GM21515 (cell line): Measurements from ENCODE around the gene ASTN1.

Experiments
- ATAC-seq: cut with Tn5 transposase; IDR thresholded peaks from one replicate; pipeline ENCODE4 v1.9.1; 2021; ENCODE audit not compliant: unreplicated experiment

The ASTN1 gene

DNA sequence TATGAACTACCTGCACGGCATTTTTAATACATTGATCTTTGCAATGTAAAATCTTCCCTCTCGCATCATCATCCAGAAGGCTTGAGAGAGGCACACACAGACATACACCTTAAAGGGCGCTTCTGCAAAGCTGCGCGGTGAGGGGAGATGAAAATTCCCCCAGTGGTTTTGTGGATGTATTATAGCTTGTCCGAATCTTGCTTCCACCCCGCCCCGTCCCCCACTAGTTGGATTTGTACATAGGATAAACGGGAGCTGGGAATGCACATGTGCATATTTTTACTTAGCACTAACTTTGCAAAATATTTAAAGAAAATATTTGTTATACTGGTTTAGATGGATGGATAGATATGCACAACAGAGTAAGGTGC lies 542 bp upstream of the ASTN1 start:
- no peak for ATAC-seq

GRCh38 chr1:177163844-177164379 lies 600 bp downstream of the ASTN1 start:
- no peak for ATAC-seq

DNA sequence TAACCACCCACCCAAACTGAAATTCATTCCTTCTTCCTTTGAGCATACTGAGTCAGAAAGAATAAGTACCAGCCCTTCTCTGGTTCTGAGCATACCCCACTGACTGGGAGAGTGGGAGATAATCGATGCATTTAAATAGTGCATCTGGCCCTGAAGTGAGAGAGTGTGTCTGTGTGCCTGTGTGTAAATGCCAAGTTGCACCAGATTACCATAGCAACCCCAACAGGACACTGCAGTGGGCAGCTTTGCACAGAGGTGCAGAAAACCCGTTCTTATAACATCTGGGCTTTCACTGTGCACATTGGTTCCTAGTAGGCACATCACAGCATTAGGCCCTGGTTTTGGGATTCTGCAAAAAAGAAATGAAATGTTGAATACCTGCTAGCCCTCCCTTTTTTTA lies 2.3 kb downstream of the ASTN1 start:
- ATAC-seq = no peak

- no peak for ATAC-seq
These were observed 18.0 kb downstream of the ASTN1 start for GRCh38 chr1:177146499-177146898.

- ATAC-seq = no peak
These were observed 19.1 kb downstream of the ASTN1 start for GRCh38 chr1:177145106-177146070.

DNA sequence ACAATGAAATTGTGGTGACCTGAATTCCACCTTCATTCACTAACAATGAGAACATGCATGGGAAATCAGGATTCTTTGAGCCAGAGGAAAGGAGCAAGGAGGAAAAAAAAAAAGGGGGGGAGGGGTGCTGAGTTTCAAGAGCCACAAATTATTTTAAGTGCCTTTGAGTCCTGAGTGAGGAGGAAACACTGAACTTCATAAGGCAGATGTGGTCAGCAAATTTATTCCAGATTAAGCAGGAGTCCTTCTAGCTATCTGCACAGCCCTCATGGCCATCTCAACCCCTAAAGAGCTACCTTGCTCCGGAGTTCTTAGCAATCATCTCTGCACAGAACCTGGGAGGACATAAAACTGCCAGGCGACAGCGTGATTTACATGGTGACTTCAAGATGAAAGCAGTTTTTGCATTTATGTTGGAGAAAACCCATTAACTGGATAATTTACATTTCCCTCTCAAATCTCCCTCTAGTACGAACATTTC lies 21.7 kb downstream of the ASTN1 start:
- no peak for ATAC-seq

GRCh38 chr1:177142010-177142409 lies 22.5 kb downstream of the ASTN1 start:
- no peak for ATAC-seq

- ATAC-seq = no peak
These were observed 26.2 kb downstream of the ASTN1 start for GRCh38 chr1:177138347-177138746.

DNA sequence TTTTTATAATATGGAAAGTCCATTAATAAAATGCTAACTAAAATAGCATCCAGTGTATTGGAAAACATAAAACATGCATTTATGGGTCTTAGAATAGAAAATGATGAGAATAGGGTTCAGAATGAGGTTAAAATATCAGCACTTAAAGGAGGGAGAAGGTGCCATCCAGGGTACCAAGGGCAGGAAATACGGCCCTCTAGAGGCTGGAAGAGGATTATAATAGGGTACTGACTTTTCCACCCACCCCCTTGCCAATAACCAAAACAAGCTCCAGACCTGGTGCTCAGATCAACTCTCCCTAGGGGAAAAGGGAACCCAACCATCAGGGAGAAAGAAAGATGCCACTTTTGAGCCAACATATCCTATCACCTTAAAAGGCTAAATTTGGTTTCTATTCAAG lies 26.7 kb downstream of the ASTN1 start:
- no peak for ATAC-seq

GRCh38 chr1:177135250-177135649 lies 29.3 kb downstream of the ASTN1 start:
- no peak for ATAC-seq

DNA sequence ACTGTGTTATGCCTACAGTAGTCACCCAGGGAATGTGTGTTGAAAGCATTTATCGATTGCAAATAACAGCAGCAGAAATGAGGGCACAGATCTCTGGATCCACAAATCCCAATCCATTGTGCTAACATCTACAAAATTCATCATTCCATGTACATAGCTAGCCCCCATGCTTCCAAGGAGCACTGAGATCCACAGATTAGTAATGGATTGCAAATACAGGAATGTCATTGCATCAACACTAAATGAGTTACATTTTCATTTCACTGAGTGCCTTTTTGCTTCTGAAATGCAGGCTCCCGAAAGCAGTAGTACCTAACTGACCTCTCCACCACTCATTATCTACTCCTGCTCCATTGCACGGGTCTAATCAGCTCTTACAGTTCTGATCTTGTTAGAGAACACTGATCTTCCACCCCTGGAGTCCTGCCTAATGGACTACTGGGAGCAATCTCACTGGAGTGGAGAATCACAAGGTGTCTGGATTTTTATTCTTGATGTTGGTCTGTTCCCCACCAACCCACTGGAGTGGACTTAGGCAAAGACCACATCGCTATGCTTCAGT lies 30.5 kb downstream of the ASTN1 start:
- ATAC-seq = no peak

- ATAC-seq = no peak
These were observed 32.4 kb downstream of the ASTN1 start for GRCh38 chr1:177132141-177132540.

- ATAC-seq = no peak
These were observed 32.8 kb downstream of the ASTN1 start for GRCh38 chr1:177131723-177132122.

- ATAC-seq = no peak
These were observed 34.0 kb downstream of the ASTN1 start for GRCh38 chr1:177130451-177130945.

GRCh38 chr1:177128665-177129281 lies 35.7 kb downstream of the ASTN1 start:
- no peak for ATAC-seq

DNA sequence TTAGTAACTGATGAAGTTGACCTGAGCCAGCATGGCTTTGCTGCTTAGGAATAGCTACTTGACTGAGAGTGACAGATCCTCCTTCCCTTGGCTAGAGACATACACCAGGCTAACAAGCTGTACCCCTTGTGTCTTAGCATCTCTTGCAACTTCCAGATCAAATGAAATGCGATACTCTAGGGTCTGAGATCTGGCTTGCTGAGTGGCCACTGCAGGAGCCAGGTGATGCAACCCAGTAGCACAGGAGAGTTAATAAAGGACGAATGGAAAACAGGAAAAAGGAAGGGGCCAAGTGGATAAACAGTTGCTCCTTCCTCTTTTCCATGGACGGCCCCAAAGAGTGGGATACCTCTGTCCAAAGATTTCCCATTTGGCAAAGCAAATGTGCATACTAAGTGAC lies 38.2 kb downstream of the ASTN1 start:
- no peak for ATAC-seq

DNA sequence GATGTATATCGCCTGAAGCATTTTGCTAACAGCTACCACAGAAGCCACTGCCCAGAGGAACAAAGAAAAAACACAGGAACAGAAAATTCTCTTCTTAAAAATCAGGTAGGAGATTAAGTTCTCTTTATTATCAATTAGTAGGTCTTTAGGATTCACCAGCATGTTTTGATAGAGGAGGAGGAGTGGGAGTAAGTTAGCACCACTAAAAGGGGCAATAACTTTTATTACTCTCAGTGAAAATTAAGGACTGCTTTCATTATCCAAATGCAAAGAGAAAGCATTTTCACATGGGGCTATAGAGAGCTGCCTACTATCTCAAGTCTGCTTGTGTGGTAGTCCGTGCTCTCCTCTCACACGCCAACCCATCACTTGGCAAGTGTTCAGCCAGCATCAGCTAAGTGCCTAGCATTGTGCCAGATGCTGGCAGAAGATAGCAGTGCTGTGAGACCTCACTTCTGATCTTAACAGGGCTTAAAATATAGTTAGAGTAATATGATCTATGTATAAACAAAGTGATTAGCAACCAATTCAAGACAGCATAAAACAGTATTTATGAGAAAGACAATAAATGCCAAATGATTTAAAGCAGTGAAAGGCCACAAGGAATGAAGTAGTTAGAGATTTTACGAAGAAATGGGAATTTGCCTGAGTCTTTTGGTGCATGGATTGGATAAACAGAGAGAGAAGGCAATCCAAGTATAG lies 39.8 kb downstream of the ASTN1 start:
- no peak for ATAC-seq

DNA sequence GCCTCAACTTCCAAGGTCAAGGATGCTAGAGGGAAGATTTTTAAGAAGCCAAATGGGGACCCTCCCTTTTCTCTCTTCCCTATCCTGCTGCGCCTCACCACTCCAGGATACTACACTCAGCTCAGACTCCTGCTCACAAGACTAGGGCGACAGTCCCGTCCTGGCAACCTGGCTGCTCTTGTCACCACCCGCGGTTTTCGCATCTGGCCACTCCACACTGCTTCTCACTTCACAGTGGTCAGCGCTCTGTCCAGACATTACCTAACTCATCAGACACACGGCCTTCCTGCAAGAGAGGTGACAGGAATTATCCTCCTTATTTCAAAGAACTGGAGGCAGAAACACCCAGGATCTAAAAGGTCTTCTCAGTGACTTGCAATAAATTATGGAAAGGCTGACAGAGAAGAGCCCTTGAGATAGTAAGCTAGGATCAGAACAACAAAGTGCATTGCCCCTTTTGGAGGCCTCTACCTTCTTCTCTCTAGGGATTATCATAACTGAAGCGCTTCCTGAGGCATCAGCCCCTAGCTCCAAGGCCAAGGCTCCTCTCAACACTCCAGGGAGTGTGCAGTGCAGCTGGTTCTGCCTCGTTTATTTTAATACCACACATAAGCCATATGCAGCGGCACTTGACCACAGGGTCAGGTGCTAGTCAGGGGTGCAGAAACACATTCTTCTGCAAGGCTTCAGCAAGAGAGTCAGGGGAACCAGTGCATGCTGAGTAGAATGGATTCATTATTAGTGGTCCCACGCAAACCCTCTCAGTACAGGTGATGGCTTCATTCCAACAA lies 41.9 kb downstream of the ASTN1 start:
- ATAC-seq = no peak

DNA sequence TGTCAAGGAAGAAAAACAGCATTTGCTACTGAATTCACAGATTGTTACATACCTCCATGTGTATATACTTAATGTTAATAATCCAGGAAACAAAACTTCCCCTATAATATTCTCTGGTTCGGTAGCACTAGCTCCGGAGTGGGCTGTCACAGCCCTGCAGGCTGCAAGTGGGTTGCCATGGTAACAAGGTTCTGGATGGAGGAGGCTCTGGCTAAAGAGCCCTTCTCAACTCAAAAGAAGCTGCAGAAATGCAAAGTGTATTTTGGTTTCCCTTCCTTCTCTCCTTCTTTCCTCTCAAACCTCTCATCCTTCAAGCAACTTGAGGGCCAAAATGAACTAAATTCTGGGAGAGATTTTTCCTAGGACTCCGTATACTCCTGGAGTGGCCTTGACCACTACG lies 45.2 kb downstream of the ASTN1 start:
- ATAC-seq = no peak

DNA sequence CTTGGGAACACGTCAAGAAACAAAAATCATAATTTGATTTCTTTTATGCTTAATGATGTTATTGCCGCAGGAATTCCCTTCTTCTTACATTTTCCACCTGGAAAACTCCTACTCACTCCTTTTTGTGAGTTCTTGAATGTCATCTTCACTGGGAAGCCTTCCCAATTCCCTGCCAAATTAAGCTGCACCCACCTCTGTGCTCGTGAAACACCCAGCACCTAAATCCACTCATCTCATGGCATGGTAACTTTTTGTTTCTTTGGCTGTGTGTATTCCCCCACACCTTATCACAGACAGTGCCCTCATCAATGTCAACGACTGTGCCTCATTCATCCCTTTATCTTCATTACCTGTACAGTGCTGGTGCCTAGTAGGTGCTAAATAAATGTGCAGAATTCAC lies 45.6 kb downstream of the ASTN1 start:
- no peak for ATAC-seq
